Activated T-cell treated with anti-CD3 and anti-CD28 coated beads, Interleukin-2, amount 50 U/mL, for 48 hours (primary cell): Measurements from ENCODE around the gene ZBTB12.
"Not testable (repeated sequence)": the region's sequence is repeated elsewhere in the genome, so short reads cannot be mapped to it uniquely, and the experiment has no call there.

Experiments used
- DNase-seq, 2 experiments: peaks; one replicate each; pipeline ENCODE4 v3.0.0-alpha.2; 2020

Gene ZBTB12

GRCh38 chr6:31919624-31920303 lies 17.9 kb upstream of the ZBTB12 start:
- DNase-seq = no peak

- no peak for DNase-seq
Measured at GRCh38 chr6:31918069-31918720, 16.3 kb upstream of the ZBTB12 start.

- no peak for DNase-seq
Measured at GRCh38 chr6:31915756-31916155, 13.9 kb upstream of the ZBTB12 start.

GRCh38 chr6:31915351-31915750 lies 13.5 kb upstream of the ZBTB12 start:
- DNase-seq = no peak

GRCh38 chr6:31911826-31912585 lies 10.1 kb upstream of the ZBTB12 start:
- no peak for DNase-seq

- DNase-seq = not testable (repeated sequence)
Measured at GRCh38 chr6:31909298-31909697, 7.4 kb upstream of the ZBTB12 start.

- DNase-seq = no peak
Measured at GRCh38 chr6:31908791-31909190, 6.9 kb upstream of the ZBTB12 start.

GRCh38 chr6:31908255-31908654 lies 6.4 kb upstream of the ZBTB12 start:
- DNase-seq = not testable (repeated sequence)

- DNase-seq = peak in 1 of 2 experiments; percentile 30
Measured at GRCh38 chr6:31907158-31907813, 5.4 kb upstream of the ZBTB12 start.

- DNase-seq = not testable (repeated sequence)
Measured at GRCh38 chr6:31906727-31907126, 4.8 kb upstream of the ZBTB12 start.

- DNase-seq = no peak
Measured at GRCh38 chr6:31906122-31906521, 4.2 kb upstream of the ZBTB12 start.

- no peak for DNase-seq
Measured at GRCh38 chr6:31905041-31905440, 3.2 kb upstream of the ZBTB12 start.

GRCh38 chr6:31903957-31904356 lies 2.1 kb upstream of the ZBTB12 start:
- DNase-seq = no peak

- peak; percentile 68 to 73 for DNase-seq
Measured at GRCh38 chr6:31901415-31901952, 402 bp downstream of the ZBTB12 start.

- peak in 1 of 2 experiments; percentile 26 for DNase-seq
Measured at GRCh38 chr6:31900917-31901414, 920 bp downstream of the ZBTB12 start.

GRCh38 chr6:31899882-31900722 lies 1.8 kb downstream of the ZBTB12 start:
- peak in 1 of 2 experiments; percentile 37 for DNase-seq

GRCh38 chr6:31899215-31899614 lies 2.7 kb downstream of the ZBTB12 start:
- no peak for DNase-seq

GRCh38 chr6:31898383-31899011 lies 3.4 kb downstream of the ZBTB12 start:
- peak in 1 of 2 experiments; percentile 47 for DNase-seq

GRCh38 chr6:31897612-31898382 lies 4.1 kb downstream of the ZBTB12 start, which contains the start of gene EHMT2:
EHMT2 (minus strand) TSS chr6:31897698; CDS start chr6:31897677, 21 bp downstream.
- DNase-seq = peak; percentile 87 to 90
